ENCODE data around the gene C12orf43.

C12orf43 gene

DNA sequence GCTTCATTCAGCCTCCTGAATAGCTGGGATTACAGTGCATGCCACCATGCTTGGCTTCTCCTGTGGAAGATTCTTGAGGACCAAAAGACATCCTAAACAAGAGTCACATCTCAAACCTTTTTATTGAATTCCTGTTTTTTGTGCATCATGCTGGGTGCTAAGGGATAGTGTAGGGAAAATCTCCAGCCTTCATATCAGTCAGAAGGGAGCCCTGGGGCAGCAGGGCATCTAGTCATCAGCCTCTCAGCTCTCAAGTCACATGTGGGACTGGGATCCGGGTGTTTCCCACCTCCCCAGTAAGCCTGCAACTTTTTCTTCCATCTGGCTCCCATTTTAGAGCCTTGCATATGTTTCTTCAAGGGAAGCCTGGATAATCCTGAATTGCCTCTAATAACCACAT is 47.8 kb upstream of the C12orf43 start:
- H3K9me2 ChIP-seq (replicated peaks; ENCODE audit: insufficient read depth, low read length), result no peaks in the 10 kb centered on the region
- H3K9ac ChIP-seq (ENCODE audit: low read length), result no peak overlapping the region
- no peaks in the 10 kb centered on the region for H3K27me3 ChIP-seq (replicated peaks; ENCODE audit: insufficient read depth, low read length)
- no peaks in the 10 kb centered on the region for H3K4me1 ChIP-seq (ENCODE audit: low read length)
- H3K36me3 ChIP-seq (replicated peaks; ENCODE audit: insufficient read depth, low read length), result no peaks in the 10 kb centered on the region
- no peaks in the 10 kb centered on the region for H3K79me2 ChIP-seq (ENCODE audit: low read length)
- H3K9me3 ChIP-seq (replicated peaks; ENCODE audit: insufficient read depth, low read length), result no peaks in the 10 kb centered on the region
- TF ChIP-seq EZH2 (optimal IDR thresholded peaks at IDR 0.05; ENCODE audit: low read depth, low read length) (no peak), EZH2phosphoT487 (IDR thresholded peaks at IDR 0.05; ENCODE audit: low read length) (no peak)
- TF ChIP-seq, protein P1, sequence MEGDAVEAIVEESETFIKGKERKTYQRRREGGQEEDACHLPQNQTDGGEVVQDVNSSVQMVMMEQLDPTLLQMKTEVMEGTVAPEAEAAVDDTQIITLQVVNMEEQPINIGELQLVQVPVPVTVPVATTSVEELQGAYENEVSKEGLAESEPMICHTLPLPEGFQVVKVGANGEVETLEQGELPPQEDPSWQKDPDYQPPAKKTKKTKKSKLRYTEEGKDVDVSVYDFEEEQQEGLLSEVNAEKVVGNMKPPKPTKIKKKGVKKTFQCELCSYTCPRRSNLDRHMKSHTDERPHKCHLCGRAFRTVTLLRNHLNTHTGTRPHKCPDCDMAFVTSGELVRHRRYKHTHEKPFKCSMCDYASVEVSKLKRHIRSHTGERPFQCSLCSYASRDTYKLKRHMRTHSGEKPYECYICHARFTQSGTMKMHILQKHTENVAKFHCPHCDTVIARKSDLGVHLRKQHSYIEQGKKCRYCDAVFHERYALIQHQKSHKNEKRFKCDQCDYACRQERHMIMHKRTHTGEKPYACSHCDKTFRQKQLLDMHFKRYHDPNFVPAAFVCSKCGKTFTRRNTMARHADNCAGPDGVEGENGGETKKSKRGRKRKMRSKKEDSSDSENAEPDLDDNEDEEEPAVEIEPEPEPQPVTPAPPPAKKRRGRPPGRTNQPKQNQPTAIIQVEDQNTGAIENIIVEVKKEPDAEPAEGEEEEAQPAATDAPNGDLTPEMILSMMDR (IDR thresholded peaks at IDR 0.05; ENCODE audit: low read length), result no peak
- H4K20me1 ChIP-seq (ENCODE audit: insufficient read depth, low read length), result no peaks in the 10 kb centered on the region
- H3K4me3 ChIP-seq (ENCODE audit: low read length), result no peak overlapping the region
- no peak overlapping the region for H3K27ac ChIP-seq (ENCODE audit: low read length)
- H3F3A ChIP-seq (ENCODE audit: insufficient read depth, low read length), result peaks cover 5% of the 10 kb centered on the region; the same call in 1 of the 2 replicates
- H2AFZ ChIP-seq (ENCODE audit: low read length), result no peak overlapping the region
- no peak overlapping the region for H3K4me2 ChIP-seq (ENCODE audit: low read depth, low read length)
- DNase-seq, result no peak

DNA sequence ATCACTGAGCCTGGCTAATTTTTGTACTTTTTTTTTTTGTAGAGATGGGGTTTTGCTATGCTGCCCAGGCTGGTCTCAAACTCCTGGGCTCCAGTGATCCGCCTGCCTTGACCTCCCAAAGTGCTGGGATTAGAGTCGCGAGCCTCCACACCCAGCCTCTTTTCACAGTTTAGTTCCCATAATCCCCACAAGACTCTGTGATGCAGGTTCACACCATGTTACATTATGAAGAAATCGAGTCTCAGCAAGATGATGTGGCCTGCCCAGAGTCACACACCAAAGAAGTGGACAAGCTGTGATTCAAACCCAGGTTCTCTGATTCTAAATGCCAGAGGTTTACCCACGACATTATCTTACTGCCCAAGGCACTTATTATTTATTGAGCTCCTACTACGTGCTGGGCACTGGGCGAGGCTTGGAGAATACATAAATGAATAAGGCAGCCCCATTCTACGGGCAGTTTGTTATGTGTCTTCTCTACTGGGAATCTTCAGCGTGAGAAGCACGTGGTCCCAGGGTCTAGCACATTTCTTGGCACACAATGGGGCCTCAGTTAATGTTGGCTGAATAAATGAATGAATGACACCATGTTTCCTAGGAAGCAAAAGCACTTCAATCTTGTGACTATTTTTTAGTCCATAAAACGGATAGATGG is 46.2 kb upstream of the C12orf43 start:
- Histone ChIP-seq H2AFZ (ENCODE audit: low read length) (no peak overlapping the region), H4K20me1 (ENCODE audit: insufficient read depth, low read length) (no peaks in the 10 kb centered on the region), H3K9ac (ENCODE audit: low read length) (no peak overlapping the region), H3K9me3 (replicated peaks; ENCODE audit: insufficient read depth, low read length) (no peaks in the 10 kb centered on the region), H3K4me2 (ENCODE audit: low read depth, low read length) (no peak overlapping the region), H3F3A (ENCODE audit: insufficient read depth, low read length) (peaks cover 5% of the 10 kb centered on the region; the same call in 1 of the 2 replicates), H3K27ac (ENCODE audit: low read length) (no peak overlapping the region), H3K36me3 (replicated peaks; ENCODE audit: insufficient read depth, low read length) (no peaks in the 10 kb centered on the region), H3K79me2 (ENCODE audit: low read length) (no peaks in the 10 kb centered on the region), H3K4me3 (ENCODE audit: low read length) (no peak overlapping the region), H3K4me1 (ENCODE audit: low read length) (no peaks in the 10 kb centered on the region), H3K27me3 (replicated peaks; ENCODE audit: insufficient read depth, low read length) (no peaks in the 10 kb centered on the region), H3K9me2 (replicated peaks; ENCODE audit: insufficient read depth, low read length) (no peaks in the 10 kb centered on the region)
- TF ChIP-seq EZH2phosphoT487 (IDR thresholded peaks at IDR 0.05; ENCODE audit: low read length) (no peak), EZH2 (optimal IDR thresholded peaks at IDR 0.05; ENCODE audit: low read depth, low read length) (no peak)
- TF ChIP-seq, protein P1 (IDR thresholded peaks at IDR 0.05; ENCODE audit: low read length), result no peak
- no peak for DNase-seq

DNA sequence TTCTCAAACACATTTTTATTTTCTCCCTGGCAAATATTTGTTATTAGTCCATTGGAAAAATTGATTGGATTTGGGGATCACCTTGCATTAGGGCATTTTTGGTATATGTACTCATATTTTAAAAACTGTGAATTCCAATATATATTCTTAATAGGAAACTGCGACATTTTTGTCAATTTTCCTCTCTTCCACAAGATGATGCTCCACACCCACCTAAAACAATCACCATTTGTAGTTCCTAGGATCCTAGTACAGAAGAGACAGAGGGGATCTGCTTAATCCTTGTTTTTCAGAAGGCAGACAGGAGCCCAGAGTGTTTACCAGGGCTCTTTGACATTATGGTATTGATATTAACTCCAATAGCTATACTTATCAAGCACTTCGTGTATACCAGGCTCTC is 45.5 kb upstream of the C12orf43 start:
- H3K4me2 ChIP-seq (ENCODE audit: low read depth, low read length), result no peak overlapping the region
- no peaks in the 10 kb centered on the region for H3K36me3 ChIP-seq (replicated peaks; ENCODE audit: insufficient read depth, low read length)
- H3K9me3 ChIP-seq (replicated peaks; ENCODE audit: insufficient read depth, low read length), result no peaks in the 10 kb centered on the region
- TF ChIP-seq, protein P1 (IDR thresholded peaks at IDR 0.05; ENCODE audit: low read length), result 0 out of 2 replicates have a peak, but pooled peaks have one; percentile 4
- TF ChIP-seq EZH2phosphoT487 (IDR thresholded peaks at IDR 0.05; ENCODE audit: low read length) (no peak), EZH2 (optimal IDR thresholded peaks at IDR 0.05; ENCODE audit: low read depth, low read length) (no peak)
- peaks cover 5% of the 10 kb centered on the region; the same call in 1 of the 2 replicates for H3F3A ChIP-seq (ENCODE audit: insufficient read depth, low read length)
- H3K27ac ChIP-seq (ENCODE audit: low read length), result no peak overlapping the region
- no peaks in the 10 kb centered on the region for H3K27me3 ChIP-seq (replicated peaks; ENCODE audit: insufficient read depth, low read length)
- H3K9me2 ChIP-seq (replicated peaks; ENCODE audit: insufficient read depth, low read length), result no peaks in the 10 kb centered on the region
- DNase-seq, result no peak
- no peaks in the 10 kb centered on the region for H4K20me1 ChIP-seq (ENCODE audit: insufficient read depth, low read length)
- H3K4me1 ChIP-seq (ENCODE audit: low read length), result no peaks in the 10 kb centered on the region
- H2AFZ ChIP-seq (ENCODE audit: low read length), result no peak overlapping the region
- H3K79me2 ChIP-seq (ENCODE audit: low read length), result no peaks in the 10 kb centered on the region
- H3K4me3 ChIP-seq (ENCODE audit: low read length), result no peak overlapping the region
- H3K9ac ChIP-seq (ENCODE audit: low read length), result no peak overlapping the region
